Endodermal cell (in vitro differentiated cells): ENCODE measurements around the gene PRAME. TPM values are rescaled to one million over a fixed set of nuclear protein-coding genes. Genes with fewer than 3 reads are reported as not detected.
A peak's percentile ranks its signal among the peaks of the same experiment; 100 is the strongest.

Experiments
- DNase-seq: peaks from one replicate; pipeline ENCODE4 v3.0.0-alpha.2; 2017
- H3K27ac ChIP-seq: 2 replicates; pipeline ENCODE4 v1.5.1; 2013; ENCODE audit warnings: mild to moderate bottlenecking, low read depth, low read length, moderate library complexity
- H3K27me3 ChIP-seq: 2 replicates; pipeline ENCODE4 v1.6.1; 2013; ENCODE audit warnings: mild to moderate bottlenecking, low read length, moderate library complexity; ENCODE audit not compliant: insufficient read depth, control insufficient read depth, poor library complexity, severe bottlenecking
- H3K36me3 ChIP-seq: 2 replicates; pipeline ENCODE4 v1.7.0; 2013; ENCODE audit warnings: mild to moderate bottlenecking, low read length, moderate library complexity; ENCODE audit not compliant: control insufficient read depth, insufficient read depth
- H3K4me1 ChIP-seq: one replicate; pipeline ENCODE4 v1.7.0; 2013; ENCODE audit warnings: low read length; ENCODE audit not compliant: control insufficient read depth, insufficient read depth
- H3K4me3 ChIP-seq: 2 replicates; pipeline ENCODE4 v1.5.1; 2013; ENCODE audit warnings: mild to moderate bottlenecking, low read length, moderate library complexity
- H3K9ac ChIP-seq: 2 replicates; pipeline ENCODE4 v1.6.1; 2013; ENCODE audit warnings: mild to moderate bottlenecking, low read length, moderate library complexity; ENCODE audit not compliant: poor library complexity, severe bottlenecking; ENCODE audit errors: extremely low read depth
- H3K9me3 ChIP-seq: 2 replicates; pipeline ENCODE4 v1.6.1; 2013; ENCODE audit warnings: mild to moderate bottlenecking, low read length, moderate library complexity; ENCODE audit not compliant: control insufficient read depth
- H3K27ac Mint-ChIP-seq: 2 replicates; pipeline ENCODE4 v1.8.0; 2020; ENCODE audit warnings: mixed read lengths
- H3K27me3 Mint-ChIP-seq: 2 replicates; pipeline ENCODE4 v1.8.0; 2021; ENCODE audit warnings: mild to moderate bottlenecking, mixed read lengths; ENCODE audit not compliant: insufficient read depth
- H3K36me3 Mint-ChIP-seq: 2 replicates; pipeline ENCODE4 v1.8.0; 2020; ENCODE audit warnings: low read depth, mixed read lengths
- H3K4me1 Mint-ChIP-seq: 2 replicates; pipeline ENCODE4 v1.8.0; 2020; ENCODE audit warnings: mixed read lengths
- H3K4me3 Mint-ChIP-seq: 2 replicates; pipeline ENCODE4 v1.8.0; 2020; ENCODE audit warnings: mild to moderate bottlenecking, moderate library complexity, mixed read lengths
- H3K9me3 Mint-ChIP-seq: 2 replicates; pipeline ENCODE4 v1.8.0; 2020; ENCODE audit warnings: mild to moderate bottlenecking, mixed read lengths
- CTCF ChIP-seq: fragments of 200-600 bp; sonication (generic); conservative IDR thresholded peaks from 2 replicates; pipeline ENCODE4 v1.5.0; 2021; ENCODE audit warnings: antibody characterized with exemption, mild to moderate bottlenecking
- WGBS, 2 experiments: methylation state at CpG; one replicate each; pipeline versions ENCODE4 v1.1.5 to v1.1.7; 2013; ENCODE audit warnings: missing lambda C conversion rate in 2 of 2, mixed read lengths in 1 of 2; ENCODE audit not compliant: insufficient coverage in 1 of 2, insufficient read length in 1 of 2; 5-methylcytosine and 5-hydroxymethylcytosine counted together
- total RNA-seq, 2 donors: library from RNA; stranded (reverse); fragmentation: NEBNext Ultra II Directional in 1 of 2; extraction: Animal tissue kit (Norgen Biotek cat#: 25700) in 1 of 2; gene quantifications; 2 replicates in 1 of 2; 3 replicates in 1 of 2; pipeline ENCODE4 v1.2.1, GENCODE V29; 2021

The PRAME gene
- total RNA-seq, 2 donors from 2014 or later: 0.35 TPM; not detected in 1

- H3K4me1 Mint-ChIP-seq: no peaks in the 10 kb centered on the region
- Histone ChIP-seq H3K9ac (no peak overlapping the region), H3K4me1 (no peaks in the 10 kb centered on the region), H3K36me3 (no peaks in the 10 kb centered on the region), H3K27ac (no peak overlapping the region), H3K27me3 (peaks cover 12% of the 10 kb centered on the region), H3K4me3 (no peak overlapping the region), H3K9me3 (no peaks in the 10 kb centered on the region)
- peak; percentile 86 for TF ChIP-seq CTCF
- no peaks in the 10 kb centered on the region for H3K9me3 Mint-ChIP-seq
- peak; percentile 82 for DNase-seq
- no peak overlapping the region for H3K4me3 Mint-ChIP-seq
- H3K36me3 Mint-ChIP-seq: no peaks in the 10 kb centered on the region
- no peak overlapping the region for H3K27ac Mint-ChIP-seq
- H3K27me3 Mint-ChIP-seq: peaks cover 71% of the 10 kb centered on the region
- WGBS, 2 experiments: 61 to 69% methylated on average over 3 to 10 of the region's 10 CpGs
Measured at GRCh38 chr22:22593964-22594656, 35.0 kb upstream of the PRAME start.

- H3K4me1 Mint-ChIP-seq: no peaks in the 10 kb centered on the region
- Histone ChIP-seq H3K9me3 (no peaks in the 10 kb centered on the region), H3K27me3 (peaks cover 12% of the 10 kb centered on the region), H3K27ac (no peak overlapping the region), H3K36me3 (no peaks in the 10 kb centered on the region), H3K4me1 (no peaks in the 10 kb centered on the region), H3K4me3 (no peak overlapping the region), H3K9ac (no peak overlapping the region)
- no peak overlapping the region for H3K27ac Mint-ChIP-seq
- 88 to 94% methylated on average over 2 of the region's 2 CpGs for WGBS, 2 experiments
- H3K27me3 Mint-ChIP-seq: peaks cover 73% of the 10 kb centered on the region
- H3K36me3 Mint-ChIP-seq: no peaks in the 10 kb centered on the region
- no peak for DNase-seq
- TF ChIP-seq CTCF: no peak
- H3K9me3 Mint-ChIP-seq: no peaks in the 10 kb centered on the region
- H3K4me3 Mint-ChIP-seq: no peak overlapping the region
Measured at GRCh38 chr22:22593250-22593649, 34.2 kb upstream of the PRAME start.

GRCh38 chr22:22591348-22592299 is 32.6 kb upstream of the PRAME start:
- peaks cover 12% of the 10 kb centered on the region for H3K27me3 ChIP-seq
- no peak overlapping the region for H3K27ac ChIP-seq
- H3K36me3 ChIP-seq: no peaks in the 10 kb centered on the region
- H3K4me1 ChIP-seq: no peaks in the 10 kb centered on the region
- peaks cover 73% of the 10 kb centered on the region for H3K27me3 Mint-ChIP-seq
- no peak overlapping the region for H3K4me3 Mint-ChIP-seq
- no peaks in the 10 kb centered on the region for H3K9me3 Mint-ChIP-seq
- DNase-seq: no peak
- H3K4me1 Mint-ChIP-seq: no peaks in the 10 kb centered on the region
- no peaks in the 10 kb centered on the region for H3K36me3 Mint-ChIP-seq
- H3K27ac Mint-ChIP-seq: no peak overlapping the region
- H3K4me3 ChIP-seq: no peak overlapping the region
- peak; percentile 44 for TF ChIP-seq CTCF
- H3K9ac ChIP-seq: no peak overlapping the region
- WGBS, 2 experiments: 80 to 95% methylated on average over 3 to 8 of the region's 8 CpGs
- H3K9me3 ChIP-seq: no peaks in the 10 kb centered on the region
